Heart left ventricle (tissue), 13 donors: ENCODE data around the gene PHF10.

ENCODE experiments used
- POLR2A ChIP-seq, 2 donors: fragments of 450-650 bp; IDR thresholded peaks; one replicate each; pipeline ENCODE4 v1.6.1; 2017; ENCODE audit warnings: antibody characterized with exemption in 2 of 2, mild to moderate bottlenecking in 2 of 2, moderate library complexity in 2 of 2
- TF ChIP-seq, protein P1 (sequence below), 12 donors: fragments of 200-600 bp; sonication (generic) in 4 of 12; IDR thresholded peaks; one replicate each; pipeline versions ENCODE4 v1.5.0 to v1.8.0; 2018 to 2022; ENCODE audit warnings: antibody characterized with exemption in 12 of 12, mild to moderate bottlenecking in 5 of 12
- donor health status: ischemic (EF 13 %, LVEDD 7.1; RV severe dilation, severe dysfunction).
- donor health status: DM: no; HTN: yes; CAD: no.
- donor health status: DM: no; HTN: no; CAD: no.
- donor health status: ischemic (EF 25% LVEDD 6.9; RV normal size, moderate dysfunction).
- donor health status: ischemic (EF 25% LVEDD 5.7; RV mildly dilated, moderate dysfunction).
- donor health status: ischemic (EF 35%, LVEDD 5.7; RV mildly dilated, moderate dysfunction).
- donor health status: nonischemic (EF 11% LVEDD 7.7; RV severe dilation, severe dysfunction).
- donor health status: DM: yes; HTN: yes; CAD: no.
- donor health status: PGD.
- donor health status: ischemic (EF 29% LVEDD 5.4; RV normal size, mild dysfunction).
- donor health status: nonischemic (EF 23%, LVEDD 6.1; RV moderate dilation, normal function).

DNA sequence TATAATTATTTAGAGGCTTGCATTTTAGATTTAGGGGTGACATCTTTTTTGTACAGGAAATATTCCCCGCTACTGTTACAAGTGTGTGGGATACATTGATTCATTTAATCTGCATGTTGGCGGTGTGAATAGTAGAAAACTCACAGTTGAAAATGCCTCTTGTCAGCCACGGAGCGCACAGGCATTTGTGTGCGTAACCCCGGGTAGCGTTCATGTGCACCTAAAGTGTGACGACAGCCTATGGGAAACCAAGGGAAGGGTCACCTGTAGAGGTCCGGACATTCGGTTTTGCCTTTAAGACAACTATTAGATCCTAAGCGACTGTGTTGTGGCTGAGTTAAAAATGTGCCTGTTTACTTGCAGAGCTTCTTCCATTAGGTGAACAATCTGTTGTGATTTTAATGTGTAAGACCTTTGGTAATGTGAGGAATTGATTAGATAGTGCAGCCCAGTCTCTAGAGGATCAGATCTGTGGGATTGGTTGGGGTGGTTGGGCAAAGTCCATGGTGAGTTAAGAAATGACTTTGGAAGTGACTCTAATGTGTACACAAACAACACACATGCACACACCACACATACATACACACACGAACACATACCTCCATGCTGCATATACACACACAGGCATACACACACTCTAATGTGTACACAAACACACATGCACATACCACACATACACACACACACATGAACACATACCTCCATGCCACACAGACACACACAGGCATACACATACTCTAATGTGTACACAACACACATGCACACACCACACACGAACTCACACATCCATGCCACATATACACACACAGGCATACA is 42.8 kb upstream of the PHF10 start:
- TF ChIP-seq, protein P1, sequence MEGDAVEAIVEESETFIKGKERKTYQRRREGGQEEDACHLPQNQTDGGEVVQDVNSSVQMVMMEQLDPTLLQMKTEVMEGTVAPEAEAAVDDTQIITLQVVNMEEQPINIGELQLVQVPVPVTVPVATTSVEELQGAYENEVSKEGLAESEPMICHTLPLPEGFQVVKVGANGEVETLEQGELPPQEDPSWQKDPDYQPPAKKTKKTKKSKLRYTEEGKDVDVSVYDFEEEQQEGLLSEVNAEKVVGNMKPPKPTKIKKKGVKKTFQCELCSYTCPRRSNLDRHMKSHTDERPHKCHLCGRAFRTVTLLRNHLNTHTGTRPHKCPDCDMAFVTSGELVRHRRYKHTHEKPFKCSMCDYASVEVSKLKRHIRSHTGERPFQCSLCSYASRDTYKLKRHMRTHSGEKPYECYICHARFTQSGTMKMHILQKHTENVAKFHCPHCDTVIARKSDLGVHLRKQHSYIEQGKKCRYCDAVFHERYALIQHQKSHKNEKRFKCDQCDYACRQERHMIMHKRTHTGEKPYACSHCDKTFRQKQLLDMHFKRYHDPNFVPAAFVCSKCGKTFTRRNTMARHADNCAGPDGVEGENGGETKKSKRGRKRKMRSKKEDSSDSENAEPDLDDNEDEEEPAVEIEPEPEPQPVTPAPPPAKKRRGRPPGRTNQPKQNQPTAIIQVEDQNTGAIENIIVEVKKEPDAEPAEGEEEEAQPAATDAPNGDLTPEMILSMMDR (IDR thresholded peaks at IDR 0.05), result no peak
- TF ChIP-seq POLR2A (IDR thresholded peaks at IDR 0.05), result no peak
